Panc1 (cell line): ENCODE results near the gene LYPLA2.

ENCODE experiments used
- POLR2AphosphoS5 ChIP-seq: IDR thresholded peaks from 2 replicates; pipeline ENCODE4 v1.6.1; 2012; ENCODE audit warnings: mild to moderate bottlenecking, low read depth, low read length, moderate library complexity
- SIN3A ChIP-seq: IDR thresholded peaks from 2 replicates; pipeline ENCODE4 v1.6.1; 2012; ENCODE audit warnings: low read depth, mild to moderate bottlenecking, low read length, moderate library complexity, borderline replicate concordance; ENCODE audit not compliant: insufficient read depth
- TCF7L2 ChIP-seq: IDR thresholded peaks from 2 replicates; pipeline ENCODE4 v1.6.1; 2011; ENCODE audit warnings: mild to moderate bottlenecking, low read depth, low read length, inconsistent platforms
- TF ChIP-seq, protein P1 (sequence below), 2 experiments: IDR thresholded peaks; 2 replicates each; pipeline ENCODE4 v1.6.1; 2011 to 2012; ENCODE audit warnings: low read depth in 2 of 2, control low read depth in 1 of 2, low read length in 1 of 2, mild to moderate bottlenecking in 1 of 2, moderate library complexity in 1 of 2; ENCODE audit not compliant: insufficient read depth in 1 of 2
- TF ChIP-seq, protein P2 (sequence below): fragments of 450-650 bp; IDR thresholded peaks from 2 replicates; pipeline ENCODE4 v1.5.1; 2017; ENCODE audit warnings: mild to moderate bottlenecking

DNA sequence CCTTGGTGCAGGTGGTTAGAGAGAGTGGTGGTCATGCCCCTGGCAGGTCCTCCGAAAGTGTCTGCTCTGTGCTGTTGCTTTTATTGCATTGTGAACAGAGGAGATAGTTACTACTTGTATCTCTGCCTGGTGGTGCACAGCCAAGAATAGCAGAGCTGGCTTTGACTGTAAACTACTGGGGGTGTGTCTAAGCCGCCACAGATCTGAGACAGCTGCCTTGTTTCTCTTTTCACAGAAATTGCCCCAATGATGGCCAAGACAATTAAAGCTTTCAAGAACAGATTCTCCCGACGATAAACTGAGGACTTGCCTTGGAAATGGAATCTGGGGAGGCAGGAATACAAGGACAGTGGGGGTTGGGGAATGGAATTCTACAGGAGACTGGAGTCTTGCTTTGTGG lies 31.7 kb upstream of the LYPLA2 start:
- TF ChIP-seq, protein P1, sequence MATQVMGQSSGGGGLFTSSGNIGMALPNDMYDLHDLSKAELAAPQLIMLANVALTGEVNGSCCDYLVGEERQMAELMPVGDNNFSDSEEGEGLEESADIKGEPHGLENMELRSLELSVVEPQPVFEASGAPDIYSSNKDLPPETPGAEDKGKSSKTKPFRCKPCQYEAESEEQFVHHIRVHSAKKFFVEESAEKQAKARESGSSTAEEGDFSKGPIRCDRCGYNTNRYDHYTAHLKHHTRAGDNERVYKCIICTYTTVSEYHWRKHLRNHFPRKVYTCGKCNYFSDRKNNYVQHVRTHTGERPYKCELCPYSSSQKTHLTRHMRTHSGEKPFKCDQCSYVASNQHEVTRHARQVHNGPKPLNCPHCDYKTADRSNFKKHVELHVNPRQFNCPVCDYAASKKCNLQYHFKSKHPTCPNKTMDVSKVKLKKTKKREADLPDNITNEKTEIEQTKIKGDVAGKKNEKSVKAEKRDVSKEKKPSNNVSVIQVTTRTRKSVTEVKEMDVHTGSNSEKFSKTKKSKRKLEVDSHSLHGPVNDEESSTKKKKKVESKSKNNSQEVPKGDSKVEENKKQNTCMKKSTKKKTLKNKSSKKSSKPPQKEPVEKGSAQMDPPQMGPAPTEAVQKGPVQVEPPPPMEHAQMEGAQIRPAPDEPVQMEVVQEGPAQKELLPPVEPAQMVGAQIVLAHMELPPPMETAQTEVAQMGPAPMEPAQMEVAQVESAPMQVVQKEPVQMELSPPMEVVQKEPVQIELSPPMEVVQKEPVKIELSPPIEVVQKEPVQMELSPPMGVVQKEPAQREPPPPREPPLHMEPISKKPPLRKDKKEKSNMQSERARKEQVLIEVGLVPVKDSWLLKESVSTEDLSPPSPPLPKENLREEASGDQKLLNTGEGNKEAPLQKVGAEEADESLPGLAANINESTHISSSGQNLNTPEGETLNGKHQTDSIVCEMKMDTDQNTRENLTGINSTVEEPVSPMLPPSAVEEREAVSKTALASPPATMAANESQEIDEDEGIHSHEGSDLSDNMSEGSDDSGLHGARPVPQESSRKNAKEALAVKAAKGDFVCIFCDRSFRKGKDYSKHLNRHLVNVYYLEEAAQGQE (IDR thresholded peaks at IDR 0.05; ENCODE audit: insufficient read depth in 1 of 2, low read depth in 2 of 2, low read length in 1 of 2): no peak
- TF ChIP-seq, protein P2, sequence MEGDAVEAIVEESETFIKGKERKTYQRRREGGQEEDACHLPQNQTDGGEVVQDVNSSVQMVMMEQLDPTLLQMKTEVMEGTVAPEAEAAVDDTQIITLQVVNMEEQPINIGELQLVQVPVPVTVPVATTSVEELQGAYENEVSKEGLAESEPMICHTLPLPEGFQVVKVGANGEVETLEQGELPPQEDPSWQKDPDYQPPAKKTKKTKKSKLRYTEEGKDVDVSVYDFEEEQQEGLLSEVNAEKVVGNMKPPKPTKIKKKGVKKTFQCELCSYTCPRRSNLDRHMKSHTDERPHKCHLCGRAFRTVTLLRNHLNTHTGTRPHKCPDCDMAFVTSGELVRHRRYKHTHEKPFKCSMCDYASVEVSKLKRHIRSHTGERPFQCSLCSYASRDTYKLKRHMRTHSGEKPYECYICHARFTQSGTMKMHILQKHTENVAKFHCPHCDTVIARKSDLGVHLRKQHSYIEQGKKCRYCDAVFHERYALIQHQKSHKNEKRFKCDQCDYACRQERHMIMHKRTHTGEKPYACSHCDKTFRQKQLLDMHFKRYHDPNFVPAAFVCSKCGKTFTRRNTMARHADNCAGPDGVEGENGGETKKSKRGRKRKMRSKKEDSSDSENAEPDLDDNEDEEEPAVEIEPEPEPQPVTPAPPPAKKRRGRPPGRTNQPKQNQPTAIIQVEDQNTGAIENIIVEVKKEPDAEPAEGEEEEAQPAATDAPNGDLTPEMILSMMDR: no peak
- no peak for TF ChIP-seq POLR2AphosphoS5
- no peak for TF ChIP-seq TCF7L2
- TF ChIP-seq SIN3A: no peak
